Heart right ventricle (tissue), 16 donors: ENCODE measurements around the gene RPS27L. TPM values are rescaled to one million over a fixed set of nuclear protein-coding genes. Genes with fewer than 3 reads are reported as not detected.

Experiments
- ATAC-seq, 8 donors: fragments of 200-7000 bp; cut with Tn5 transposase; one replicate each; pipeline ENCODE4 v1.9.1; 2020; ENCODE audit warnings: mild to moderate bottlenecking in 8 of 8, moderate library complexity in 8 of 8, moderate number of reproducible peaks in 1 of 8
- DNase-seq, 2 donors: peaks; one replicate each; pipeline ENCODE4 v3.0.0-alpha.2; 2020
- H3K27ac ChIP-seq, 10 donors: fragments of 200-600 bp; sonication (generic) in 2 of 10; one replicate each; pipeline versions ENCODE4 v1.5.0 to v1.8.0; 2020 to 2022; ENCODE audit warnings: mild to moderate bottlenecking in 3 of 10
- H3K27me3 ChIP-seq, 7 donors: fragments of 200-600 bp; one replicate each; pipeline ENCODE4 v1.8.0; 2021 to 2022; ENCODE audit warnings: mild to moderate bottlenecking in 2 of 7
- H3K36me3 ChIP-seq, 9 donors: fragments of 200-600 bp; sonication (generic) in 1 of 9; one replicate each; pipeline versions ENCODE4 v1.5.0 to v1.8.0; 2020 to 2022; ENCODE audit warnings: mild to moderate bottlenecking in 2 of 9
- H3K4me1 ChIP-seq, 9 donors: fragments of 200-600 bp; sonication (generic) in 1 of 9; one replicate each; pipeline versions ENCODE4 v1.5.0 to v1.8.0; 2020 to 2022; ENCODE audit warnings: mild to moderate bottlenecking in 4 of 9
- H3K4me3 ChIP-seq, 10 donors: fragments of 200-600 bp; sonication (generic) in 2 of 10; one replicate each; pipeline versions ENCODE4 v1.5.0 to v1.8.0; 2020 to 2022; ENCODE audit warnings: mild to moderate bottlenecking in 7 of 10, moderate library complexity in 2 of 10
- H3K9me3 ChIP-seq, 11 donors: fragments of 200-600 bp in 10 of 11; sonication (generic) in 2 of 11; one replicate each; pipeline versions ENCODE4 v1.5.0 to v1.8.0; 2013 to 2022; ENCODE audit warnings: mild to moderate bottlenecking in 2 of 11, control low read depth in 1 of 11, moderate library complexity in 1 of 11
- CTCF ChIP-seq, 9 donors: fragments of 200-600 bp; sonication (generic) in 2 of 9; IDR thresholded peaks; one replicate each; pipeline versions ENCODE4 v1.5.0 to v1.8.0; 2021 to 2022; ENCODE audit warnings: antibody characterized with exemption in 9 of 9, mild to moderate bottlenecking in 5 of 9, moderate library complexity in 1 of 9
- WGBS, 2 donors: extraction: QIAGEN DNeasy Blood & Tissue Kit; methylation state at CpG; one replicate each; pipeline ENCODE4 v1.1.7; 2013; ENCODE audit warnings: inconsistent platforms in 1 of 2; 5-methylcytosine and 5-hydroxymethylcytosine counted together
- intact Hi-C, 10 donors: fragments of 100-400 bp; cut with DNase I; formaldehyde crosslinking; loops; one replicate each; pipeline versions ENCODE4 v1.11.1 to v1.14.2; 2022
- polyA plus RNA-seq, 2 donors: library from polyadenylated mRNA; stranded (reverse); fragments of 200-250 nt; gene quantifications; one replicate each; pipeline ENCODE4 v1.2.3, GENCODE V29; 2013
- total RNA-seq, 10 donors: library from RNA; stranded (reverse); fragmentation: NEBNext Ultra II Directional in 3 of 10; extraction: Animal tissue kit (Norgen Biotek cat#: 25700) in 3 of 10; gene quantifications; one replicate each; pipeline versions ENCODE4 v1.2.1 to v1.2.4, GENCODE V29; 2021 to 2023
- donor health status: Arrhythmogenic right ventricular cardiomyopathy.
- donor health status: ischemic (EF 13 %, LVEDD 7.1; RV severe dilation, severe dysfunction).
- donor health status: healthy with polysubstance abuse.
- donor health status: DM: no; HTN: yes; CAD: no.
- donor health status: DM: no; HTN: no; CAD: no.
- donor health status: ischemic (EF 25% LVEDD 6.9; RV normal size, moderate dysfunction).
- donor health status: ischemic (EF 25% LVEDD 5.7; RV mildly dilated, moderate dysfunction).
- donor health status: healthy.
- donor health status: DM: yes; HTN: yes; CAD: no.
- donor health status: Ischemic cardiomyopathy.
- donor health status: ischemic (EF 35%, LVEDD 5.7; RV mildly dilated, moderate dysfunction).
- donor health status: nonischemic (EF 11% LVEDD 7.7; RV severe dilation, severe dysfunction).
- donor health status: DM: yes; HTN: yes; CAD: no.
- donor health status: PGD.
- donor health status: ischemic (EF 29% LVEDD 5.4; RV normal size, mild dysfunction).
- donor health status: nonischemic (EF 23%, LVEDD 6.1; RV moderate dilation, normal function).

RPS27L gene
- total and polyA plus RNA-seq, 12 donors = 70.6 to 177 (median 130) TPM

GRCh38 chr15:63191895-63192618 is 34.8 kb upstream of the RPS27L start:
- H3K27me3 ChIP-seq = no peaks in the 10 kb centered on the region
- TF ChIP-seq CTCF (IDR thresholded peaks at IDR 0.05) = no peak
- DNase-seq = no peak
- intact Hi-C loops = loop anchor here in 4 of 10 donors (5.0 to 10.0 kb wide), 4 partner anchors 35 to 85 kb away; partner anchors contain the start of gene APH1B (in 2 of the 4)
- no peaks in the 10 kb centered on the region for H3K36me3 ChIP-seq
- peak overlapping the region in 2 of 10 donors; percentile 34 to 92 for H3K27ac ChIP-seq
- WGBS, 2 donors = 72 to 79% methylated on average over 3 of the region's 3 CpGs
- H3K4me1 ChIP-seq = peaks cover 11 to 80% (median 46%) of the 10 kb centered on the region in 9 donors
- no peak for ATAC-seq
- no peaks in the 10 kb centered on the region for H3K9me3 ChIP-seq
- H3K4me3 ChIP-seq = peak overlapping the region in 1 of 10 donors; percentile 66

DNA sequence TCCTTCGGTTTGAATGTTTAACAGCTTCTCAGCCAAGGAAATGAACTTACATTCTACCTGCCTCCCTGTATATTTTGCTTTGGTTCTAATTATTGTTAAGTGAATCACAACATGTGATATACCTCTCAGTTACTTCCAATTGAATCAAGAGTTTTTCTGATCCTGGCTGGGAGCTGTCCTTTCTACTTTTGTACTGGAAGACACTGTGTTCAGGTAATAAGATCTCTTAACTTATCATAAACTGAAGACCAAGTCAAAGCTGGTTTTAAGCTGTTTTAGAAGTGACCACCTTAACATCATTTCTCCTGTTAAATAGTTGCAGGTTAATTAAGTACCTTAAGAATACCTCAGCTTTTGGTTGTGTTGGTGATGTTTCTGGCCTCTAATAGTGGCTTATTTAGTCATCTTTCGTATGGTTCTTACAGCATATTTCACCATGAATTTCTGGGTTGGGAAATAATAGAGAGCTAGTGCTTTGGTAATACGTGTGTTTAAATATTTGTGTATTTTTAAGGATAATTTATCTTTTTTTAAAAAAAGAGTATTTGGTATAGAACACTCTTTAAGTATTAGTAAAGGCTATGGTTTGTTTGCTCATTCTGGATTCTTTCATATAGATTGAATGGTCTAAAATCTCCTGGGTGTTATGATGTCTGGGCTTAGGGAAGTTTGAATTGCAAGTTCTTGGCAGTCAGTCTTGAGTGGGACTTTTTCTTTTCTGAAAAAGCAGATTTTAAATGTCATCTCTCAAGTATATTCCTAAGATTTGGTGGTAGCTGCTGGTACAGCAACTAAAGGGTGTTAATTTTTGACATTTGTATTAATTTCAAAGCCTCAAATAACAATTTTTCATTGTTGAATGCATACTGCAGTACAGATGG is 33.7 kb upstream of the RPS27L start:
- intact Hi-C loops = loop anchor here in 4 of 10 donors (5.0 to 10.0 kb wide), 4 partner anchors 36 to 86 kb away; partner anchors contain the start of gene APH1B (in 2 of the 4)
- 62 to 68% methylated on average over 3 of the region's 3 CpGs for WGBS, 2 donors
- Histone ChIP-seq H3K27me3 (no peaks in the 10 kb centered on the region), H3K4me1 (peaks cover 9 to 70% (median 44%) of the 10 kb centered on the region in 9 donors), H3K36me3 (no peaks in the 10 kb centered on the region), H3K27ac (peak overlapping the region in 5 of 10 donors; percentile 16 to 92 (median 34)), H3K9me3 (no peaks in the 10 kb centered on the region), H3K4me3 (peak overlapping the region; percentile 53 to 70 (median 66))
- TF ChIP-seq CTCF (IDR thresholded peaks at IDR 0.05) = no peak
- no peak for DNase-seq
- ATAC-seq = no peak

DNA sequence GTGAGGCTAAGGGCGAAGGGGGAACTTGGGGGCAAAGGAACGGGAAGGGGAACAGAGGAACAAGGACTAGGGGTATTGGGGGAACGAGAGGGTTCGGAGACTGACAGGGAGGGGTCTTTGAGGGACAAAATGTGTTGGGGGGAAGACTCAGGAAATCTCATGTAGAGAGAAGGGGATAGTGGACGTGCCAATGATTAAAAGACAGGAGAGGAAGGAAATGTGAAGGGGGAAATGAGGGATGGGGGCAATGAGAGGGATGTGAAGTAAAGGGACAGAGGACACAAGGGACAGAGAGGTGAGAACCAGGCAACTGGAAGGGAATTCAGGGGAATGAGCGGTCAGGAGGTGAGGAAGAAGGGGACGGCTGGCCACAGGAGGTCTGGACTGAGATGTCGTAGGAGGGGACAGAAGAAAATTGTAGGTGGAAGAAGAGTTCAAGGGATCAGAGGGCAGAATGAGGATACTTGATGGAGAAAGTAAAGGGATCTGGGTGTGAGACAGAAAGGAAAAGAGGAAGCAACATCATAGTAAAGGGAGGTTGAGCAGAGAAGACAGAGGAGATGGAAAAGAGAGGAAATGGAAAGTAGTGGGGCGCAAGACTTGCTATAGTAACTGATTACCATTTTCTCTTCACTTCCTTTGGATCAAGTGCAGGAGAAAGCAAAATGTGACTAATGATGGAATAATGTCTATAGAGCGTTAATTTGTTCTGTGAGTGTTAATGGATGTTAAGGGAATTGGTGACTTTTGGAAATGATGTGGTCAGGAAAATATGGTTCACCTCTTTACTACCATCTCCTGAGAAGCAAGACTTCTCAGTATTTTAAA is 32.9 kb upstream of the RPS27L start:
- peak overlapping the region; percentile 53 to 70 (median 66) for H3K4me3 ChIP-seq
- peak overlapping the region in 9 of 10 donors; percentile 25 to 92 (median 77) for H3K27ac ChIP-seq
- no peaks in the 10 kb centered on the region for H3K27me3 ChIP-seq
- no peak for DNase-seq
- H3K9me3 ChIP-seq = no peaks in the 10 kb centered on the region
- peaks cover 5 to 61% (median 35%) of the 10 kb centered on the region in 9 donors for H3K4me1 ChIP-seq
- H3K36me3 ChIP-seq = no peaks in the 10 kb centered on the region
- ATAC-seq = peak in 1 of 8 donors; percentile 1
- intact Hi-C loops = loop anchor here in 5 of 10 donors (2.0 to 10.0 kb wide), 6 partner anchors 31 to 87 kb away; partner anchors contain the start of genes APH1B (in 4 of the 5) and RPS27L (in 1 of the 5)
- TF ChIP-seq CTCF (IDR thresholded peaks at IDR 0.05) = no peak
- 16 to 18% methylated on average over 10 of the region's 10 CpGs for WGBS, 2 donors
